ENCODE results near the gene CCDC149.

Gene CCDC149

DNA sequence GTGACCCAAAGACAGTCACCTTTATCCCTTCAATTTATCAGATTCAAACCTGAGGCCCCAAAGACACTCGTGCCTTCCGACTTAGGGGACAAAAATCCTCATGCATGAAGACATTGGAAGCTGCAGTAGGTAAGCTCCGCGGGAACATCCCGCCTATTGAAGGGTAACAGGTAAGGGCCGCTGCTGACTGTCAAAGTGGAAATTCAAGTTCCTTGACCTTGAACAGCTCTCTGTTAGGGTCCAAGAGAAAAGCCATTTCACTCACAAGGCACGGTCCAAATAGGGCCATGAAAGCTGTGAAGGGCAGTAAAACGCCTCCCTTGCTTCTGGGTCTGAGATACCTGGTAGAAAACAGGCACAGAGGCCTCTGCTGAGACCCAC, 34.2 kb downstream of the CCDC149 start:
- Histone ChIP-seq H3K27ac (no peak overlapping the region), H3K27me3 (replicated peaks) (no peaks in the 10 kb centered on the region), H3K4me3 (ENCODE audit: low read depth, low read length) (no peak overlapping the region), H3K36me3 (replicated peaks) (no peaks in the 10 kb centered on the region)
- TF ChIP-seq, protein P1, sequence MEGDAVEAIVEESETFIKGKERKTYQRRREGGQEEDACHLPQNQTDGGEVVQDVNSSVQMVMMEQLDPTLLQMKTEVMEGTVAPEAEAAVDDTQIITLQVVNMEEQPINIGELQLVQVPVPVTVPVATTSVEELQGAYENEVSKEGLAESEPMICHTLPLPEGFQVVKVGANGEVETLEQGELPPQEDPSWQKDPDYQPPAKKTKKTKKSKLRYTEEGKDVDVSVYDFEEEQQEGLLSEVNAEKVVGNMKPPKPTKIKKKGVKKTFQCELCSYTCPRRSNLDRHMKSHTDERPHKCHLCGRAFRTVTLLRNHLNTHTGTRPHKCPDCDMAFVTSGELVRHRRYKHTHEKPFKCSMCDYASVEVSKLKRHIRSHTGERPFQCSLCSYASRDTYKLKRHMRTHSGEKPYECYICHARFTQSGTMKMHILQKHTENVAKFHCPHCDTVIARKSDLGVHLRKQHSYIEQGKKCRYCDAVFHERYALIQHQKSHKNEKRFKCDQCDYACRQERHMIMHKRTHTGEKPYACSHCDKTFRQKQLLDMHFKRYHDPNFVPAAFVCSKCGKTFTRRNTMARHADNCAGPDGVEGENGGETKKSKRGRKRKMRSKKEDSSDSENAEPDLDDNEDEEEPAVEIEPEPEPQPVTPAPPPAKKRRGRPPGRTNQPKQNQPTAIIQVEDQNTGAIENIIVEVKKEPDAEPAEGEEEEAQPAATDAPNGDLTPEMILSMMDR (IDR thresholded peaks at IDR 0.05; ENCODE audit: low read depth, low read length, missing control alignments) = no peak
- DNase-seq = no peak
- in situ Hi-C loops (cut with HindIII; ENCODE audit: low pct_ligation_motif_present, low sequenced_read_pairs) = no loop called here

- Histone ChIP-seq H3K36me3 (replicated peaks) (no peaks in the 10 kb centered on the region), H3K27me3 (replicated peaks) (no peaks in the 10 kb centered on the region), H3K4me3 (ENCODE audit: low read depth, low read length) (no peak overlapping the region), H3K27ac (no peak overlapping the region)
- in situ Hi-C loops (cut with HindIII; ENCODE audit: low pct_ligation_motif_present, low sequenced_read_pairs) = no loop called here
- DNase-seq = no peak
- TF ChIP-seq, protein P1 (IDR thresholded peaks at IDR 0.05; ENCODE audit: low read depth, low read length, missing control alignments) = no peak
These were observed 34.8 kb downstream of the CCDC149 start for GRCh38 chr4:24877868-24878635.

- no peak for DNase-seq
- H3K27ac ChIP-seq = no peak overlapping the region
- in situ Hi-C loops (cut with HindIII; ENCODE audit: low pct_ligation_motif_present, low sequenced_read_pairs) = no loop called here
- no peaks in the 10 kb centered on the region for H3K27me3 ChIP-seq (replicated peaks)
- no peaks in the 10 kb centered on the region for H3K36me3 ChIP-seq (replicated peaks)
- no peak overlapping the region for H3K4me3 ChIP-seq (ENCODE audit: low read depth, low read length)
- TF ChIP-seq, protein P1 (IDR thresholded peaks at IDR 0.05; ENCODE audit: low read depth, low read length, missing control alignments) = no peak
These were observed 36.4 kb downstream of the CCDC149 start for GRCh38 chr4:24876431-24876830.

- in situ Hi-C loops (cut with HindIII; ENCODE audit: low pct_ligation_motif_present, low sequenced_read_pairs) = no loop called here
- Histone ChIP-seq H3K36me3 (replicated peaks) (no peaks in the 10 kb centered on the region), H3K4me3 (ENCODE audit: low read depth, low read length) (no peak overlapping the region), H3K27me3 (replicated peaks) (no peaks in the 10 kb centered on the region), H3K27ac (no peak overlapping the region)
- TF ChIP-seq, protein P1 (IDR thresholded peaks at IDR 0.05; ENCODE audit: low read depth, low read length, missing control alignments) = no peak
- no peak for DNase-seq
These were observed 40.1 kb downstream of the CCDC149 start for GRCh38 chr4:24872720-24873119.

- no peak for DNase-seq
- Histone ChIP-seq H3K27me3 (replicated peaks) (no peaks in the 10 kb centered on the region), H3K27ac (no peak overlapping the region), H3K4me3 (ENCODE audit: low read depth, low read length) (no peak overlapping the region), H3K36me3 (replicated peaks) (no peaks in the 10 kb centered on the region)
- TF ChIP-seq, protein P1 (IDR thresholded peaks at IDR 0.05; ENCODE audit: low read depth, low read length, missing control alignments) = no peak
- in situ Hi-C loops (cut with HindIII; ENCODE audit: low pct_ligation_motif_present, low sequenced_read_pairs) = no loop called here
These were observed 41.6 kb downstream of the CCDC149 start for GRCh38 chr4:24871210-24871609.

Data from brain microvascular endothelial cell (primary cell).